DMS 273 (cell line): Measurements from ENCODE around the gene CNPY1.

ENCODE experiments used
- DNase-seq: peaks from one replicate; lab custom pipeline; 2025; ENCODE audit not compliant: unreplicated experiment; lab: John Stamatoyannopoulos, UW

The CNPY1 gene

DNA sequence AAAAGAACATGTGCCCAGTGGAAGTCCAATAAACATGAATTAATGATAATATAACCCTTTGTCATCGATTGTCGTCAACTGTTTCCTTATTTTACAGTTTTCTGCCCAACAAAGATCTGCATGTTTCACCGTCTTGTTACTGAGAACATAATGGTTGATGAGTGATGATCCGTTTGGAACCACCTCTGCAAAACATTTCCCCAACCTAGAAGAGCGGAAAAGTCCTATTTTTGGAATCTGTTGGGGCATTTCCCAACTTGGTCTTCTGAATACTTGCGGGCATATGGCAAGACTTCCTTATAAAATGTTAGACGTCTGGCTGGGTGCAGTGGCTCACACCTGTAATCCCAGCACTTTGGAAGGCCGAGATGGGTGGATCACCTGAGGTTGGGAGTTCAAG lies 32.1 kb downstream of the CNPY1 start:
- DNase-seq, result no peak

DNA sequence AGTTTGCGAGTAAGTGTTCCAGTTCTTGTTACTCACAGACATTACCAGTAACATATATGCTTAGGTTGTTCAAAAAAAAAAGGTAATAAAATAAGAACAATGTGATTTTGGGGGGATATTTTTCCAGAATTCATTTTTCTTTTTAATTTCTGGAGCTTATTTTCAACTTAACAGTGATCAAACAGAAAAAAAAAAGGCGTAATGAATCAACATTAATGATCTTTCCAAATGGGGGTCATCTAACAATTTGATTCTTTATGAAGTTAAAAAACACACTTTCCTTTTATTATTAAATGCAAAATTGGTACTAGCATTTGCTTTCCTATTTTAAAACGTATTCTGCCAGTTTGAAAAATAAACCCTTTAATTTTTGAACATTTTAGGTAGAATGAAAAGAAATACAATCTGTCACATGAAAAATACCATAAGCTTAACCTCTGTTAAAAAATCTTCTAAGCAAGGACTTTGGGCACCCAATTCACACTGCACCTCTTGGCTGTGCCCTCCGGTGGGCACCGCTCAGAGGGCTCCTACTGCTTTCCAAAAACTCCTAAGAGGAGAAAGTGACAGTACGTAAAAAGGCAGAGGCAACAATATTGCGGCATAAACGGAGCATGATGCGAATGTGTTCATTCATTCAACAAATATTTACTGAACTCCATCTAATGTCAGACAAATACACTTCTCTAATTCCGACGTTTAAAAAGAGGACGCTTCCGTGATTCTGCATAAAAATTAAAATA lies 32.6 kb downstream of the CNPY1 start:
- DNase-seq, result no peak

DNA sequence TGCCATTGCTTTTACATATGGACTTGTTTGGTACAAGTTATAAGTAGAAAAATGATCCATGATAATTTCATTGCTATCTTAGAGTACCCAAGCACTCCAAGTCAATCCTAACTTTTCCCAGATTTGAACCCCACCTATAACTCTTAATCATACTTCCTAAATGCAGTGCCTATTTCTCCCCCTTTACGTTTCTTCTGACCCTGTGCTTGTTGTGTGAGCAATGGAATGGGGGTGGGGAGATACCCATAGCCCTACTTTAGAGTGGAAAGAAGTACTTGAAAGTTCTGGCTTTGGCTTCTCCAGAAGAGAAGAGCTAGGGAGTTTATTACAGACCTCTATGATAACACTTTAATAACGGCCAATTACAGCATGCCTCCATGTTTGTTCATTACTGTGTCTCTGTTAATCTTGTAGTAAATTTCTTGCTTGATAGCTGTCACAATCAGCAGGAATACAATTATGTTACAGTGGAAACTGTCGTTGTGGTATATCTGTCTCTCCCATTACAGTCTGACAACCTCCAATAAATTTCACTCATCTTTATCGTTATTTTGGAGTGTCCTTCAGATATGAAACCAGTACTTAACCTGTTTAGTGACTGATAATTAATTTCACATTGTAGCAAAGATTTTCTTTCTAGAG lies 34.0 kb downstream of the CNPY1 start:
- DNase-seq, result no peak

DNA sequence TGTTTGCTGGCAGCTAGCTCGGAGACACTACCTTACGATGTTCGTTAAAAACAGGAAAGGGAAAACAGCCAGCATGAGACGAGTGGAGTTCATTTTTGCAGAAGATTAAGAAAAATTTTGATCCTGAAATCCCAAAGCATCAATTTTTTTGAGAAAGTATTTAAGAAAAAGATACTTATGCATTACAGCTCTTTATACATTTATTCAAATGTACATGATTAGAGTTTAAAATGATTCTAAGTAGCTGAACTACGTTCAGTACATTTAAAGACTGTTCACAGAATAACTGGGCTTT lies 34.7 kb downstream of the CNPY1 start:
- DNase-seq, result no peak

DNA sequence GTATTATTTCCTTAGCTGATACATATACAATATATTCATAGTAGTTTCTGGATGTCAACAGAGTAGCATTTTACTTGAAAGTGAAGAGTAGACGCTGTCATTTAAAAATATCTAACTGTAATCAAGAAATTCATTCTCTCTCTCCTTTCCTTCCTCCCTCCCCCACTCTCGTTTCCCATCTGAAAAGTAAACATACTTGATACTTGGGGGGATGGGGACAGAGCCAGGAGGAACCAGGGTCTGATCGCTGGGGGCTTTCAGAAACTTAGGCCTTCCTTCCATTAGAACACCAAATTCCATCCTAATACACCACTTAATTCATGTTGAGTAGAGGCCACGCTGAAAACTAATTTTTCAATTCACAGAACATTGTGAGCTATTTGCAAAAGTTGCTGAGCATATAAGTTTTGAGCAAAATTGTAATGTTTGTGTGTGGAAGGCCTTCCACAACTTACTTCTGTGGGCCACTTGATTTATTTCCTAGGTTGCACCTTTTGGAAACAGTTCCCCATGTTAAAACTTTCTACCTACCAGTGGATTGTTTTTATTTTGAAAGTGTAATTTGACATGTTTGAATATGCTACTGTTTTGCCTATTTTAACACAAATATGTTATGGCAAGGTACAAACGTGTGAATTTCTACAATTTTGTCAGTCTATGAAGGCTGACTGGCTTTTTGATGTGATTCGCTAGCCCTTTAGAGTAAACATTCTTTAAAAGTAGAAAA lies 35.2 kb downstream of the CNPY1 start:
- no peak for DNase-seq

DNA sequence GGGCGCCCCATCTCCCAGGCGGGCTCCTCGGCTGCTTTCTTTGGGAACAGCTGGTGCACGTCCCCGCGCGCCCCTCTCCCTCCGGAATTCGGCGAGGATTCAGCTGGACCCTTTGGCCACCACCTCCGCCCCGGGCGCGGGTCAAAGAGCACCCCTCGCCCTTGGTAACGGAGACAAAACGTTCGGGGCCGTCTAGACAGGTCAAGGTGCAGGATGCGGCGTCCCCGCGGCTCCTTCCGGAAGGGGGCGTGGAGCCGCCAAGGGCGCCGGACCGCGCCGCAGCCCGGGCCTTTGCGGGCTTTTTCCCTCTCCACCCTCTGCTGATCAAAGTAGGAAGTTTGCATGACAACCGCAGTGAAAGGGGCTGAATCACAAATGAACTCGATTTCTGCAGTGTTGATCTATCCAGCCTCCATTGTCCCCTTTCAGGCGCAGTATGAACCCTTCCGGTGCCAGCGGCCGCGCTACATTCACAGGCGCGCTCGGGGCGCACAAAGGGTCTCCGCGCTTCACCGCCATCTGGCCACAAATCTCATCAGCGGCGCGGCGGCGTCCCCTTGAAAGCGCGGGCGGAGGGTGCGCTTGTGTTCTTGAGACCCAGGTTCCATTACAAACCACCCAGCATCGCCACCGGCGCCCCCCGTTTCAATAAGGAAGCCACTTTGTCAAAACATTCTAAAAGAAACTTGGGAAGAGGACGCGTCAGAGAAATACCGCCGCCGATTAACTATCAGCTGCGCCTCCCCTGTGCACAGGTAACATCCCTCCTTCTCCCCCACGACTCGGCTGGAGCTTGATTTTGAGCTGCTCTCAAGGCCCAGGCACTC lies 36.4 kb downstream of the CNPY1 start:
- no peak for DNase-seq

DNA sequence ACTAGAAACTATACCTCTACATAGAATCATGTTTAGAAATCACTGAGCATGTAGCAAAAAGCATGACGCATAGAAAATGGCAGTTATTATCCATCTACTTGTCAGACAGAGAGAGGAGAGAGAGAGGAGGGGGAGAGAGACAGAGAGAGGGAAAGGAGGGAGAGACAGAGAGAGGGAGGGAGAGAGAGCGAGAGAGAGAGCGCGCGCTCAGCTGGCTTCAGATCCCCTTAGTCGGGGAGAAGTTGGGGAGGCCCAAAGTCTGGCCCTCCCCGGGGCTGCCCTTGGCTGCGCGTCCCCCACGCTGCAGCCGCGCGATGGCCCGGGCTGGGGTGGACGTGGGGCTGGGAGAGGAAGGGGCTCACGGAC lies 37.0 kb downstream of the CNPY1 start:
- no peak for DNase-seq

DNA sequence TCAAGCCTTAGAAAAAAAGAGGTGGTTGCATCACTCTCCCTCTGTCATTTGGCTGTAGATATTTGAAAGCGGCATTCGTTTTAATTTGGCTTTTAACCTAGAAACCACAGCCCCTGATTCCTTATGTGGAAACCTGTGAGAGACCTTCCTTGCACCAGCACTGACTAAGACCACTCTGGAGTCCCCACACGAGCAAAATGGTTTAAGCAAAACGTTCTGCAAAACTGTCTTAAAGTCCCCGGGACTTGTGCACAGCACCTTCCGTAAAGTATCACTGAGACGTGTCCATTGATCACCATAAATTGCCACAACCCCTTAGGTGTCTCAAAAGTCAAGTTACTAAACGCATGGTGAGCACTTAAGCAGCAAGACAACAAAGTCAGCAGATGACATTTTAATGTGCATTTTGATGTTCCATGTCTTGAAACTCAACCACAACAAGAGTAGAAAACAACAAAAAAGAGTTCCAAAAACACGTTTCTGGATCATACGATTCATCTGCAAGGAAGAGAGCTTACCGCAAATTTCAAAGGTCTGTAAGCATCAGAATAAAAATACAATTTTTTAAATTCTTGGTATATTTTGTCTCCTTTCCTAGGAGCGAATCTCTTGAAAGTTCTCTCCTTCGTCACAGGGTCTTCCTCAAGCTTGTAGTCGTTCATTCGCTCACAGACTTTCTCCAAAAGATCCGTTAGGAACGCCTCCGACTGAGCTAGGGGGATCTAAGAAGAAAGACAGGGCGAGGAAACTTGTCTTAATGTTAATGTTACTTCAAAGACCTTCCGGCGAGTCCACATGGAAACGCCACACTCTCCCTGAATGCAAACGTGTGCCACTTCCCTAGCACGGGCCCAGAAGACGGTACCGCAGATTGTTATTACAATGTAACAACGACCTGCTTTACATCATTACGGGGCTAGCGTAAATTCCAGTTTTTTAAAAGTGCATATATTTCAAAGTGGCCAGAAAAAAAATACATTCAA lies 37.7 kb downstream of the CNPY1 start:
- no peak for DNase-seq

DNA sequence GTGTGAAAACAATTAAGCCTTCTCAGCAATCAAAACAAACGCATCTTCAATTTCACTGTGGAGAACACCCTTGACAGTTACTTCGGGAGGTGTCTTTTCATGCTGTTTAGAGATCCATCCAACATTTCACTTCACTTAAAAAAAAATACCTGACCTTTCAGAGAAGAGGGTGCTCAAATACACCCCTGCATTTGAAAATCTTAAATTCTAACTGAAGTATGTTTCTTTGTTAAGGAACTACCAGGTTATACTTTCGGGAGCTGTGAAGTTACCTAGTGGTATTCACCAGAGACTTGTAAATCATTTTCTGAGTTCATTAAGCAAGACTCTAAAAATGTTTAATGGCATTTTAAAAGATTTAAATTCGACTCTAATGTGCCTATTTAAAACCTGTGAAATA lies 38.8 kb downstream of the CNPY1 start:
- DNase-seq, result no peak

DNA sequence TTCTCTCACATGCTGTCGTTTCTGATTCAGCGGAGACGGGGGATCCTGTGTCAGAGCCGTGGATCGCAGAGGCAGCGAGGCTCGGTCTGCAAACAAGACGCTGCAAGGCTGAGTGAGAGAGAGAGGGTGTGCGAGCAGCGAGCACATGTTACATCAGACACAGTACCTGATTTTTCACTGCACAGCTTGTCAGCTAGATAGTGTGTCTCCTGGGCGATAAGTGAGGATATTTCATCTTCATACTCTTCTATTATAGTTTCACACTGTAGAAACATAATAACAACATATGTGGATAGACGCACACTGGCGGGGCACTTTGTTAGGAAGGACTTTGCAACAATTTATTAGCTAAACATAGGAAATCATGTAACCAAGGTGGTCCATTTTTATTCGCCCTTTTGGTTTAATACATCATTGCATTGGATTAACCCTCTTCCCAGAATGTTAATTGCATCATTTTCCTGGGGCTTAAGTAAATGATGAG lies 39.5 kb downstream of the CNPY1 start:
- DNase-seq, result no peak

DNA sequence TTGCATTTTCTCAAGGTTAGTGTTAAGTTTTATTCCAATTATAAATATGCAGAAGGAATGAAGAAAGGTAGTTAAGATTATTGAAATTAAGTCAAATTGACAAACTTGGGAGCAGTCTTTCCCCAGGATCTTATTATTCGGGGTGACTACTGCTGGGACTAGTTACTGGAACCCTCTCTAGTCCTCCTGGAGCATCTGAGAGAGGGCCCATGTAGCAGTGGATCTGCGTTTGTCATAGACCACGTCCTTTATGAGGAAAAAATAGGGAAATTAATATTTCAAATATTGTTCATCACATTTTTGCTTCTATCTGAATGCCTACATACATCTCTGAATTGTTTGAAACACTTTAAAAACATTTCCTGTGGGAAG lies 41.0 kb downstream of the CNPY1 start:
- DNase-seq, result no peak

DNA sequence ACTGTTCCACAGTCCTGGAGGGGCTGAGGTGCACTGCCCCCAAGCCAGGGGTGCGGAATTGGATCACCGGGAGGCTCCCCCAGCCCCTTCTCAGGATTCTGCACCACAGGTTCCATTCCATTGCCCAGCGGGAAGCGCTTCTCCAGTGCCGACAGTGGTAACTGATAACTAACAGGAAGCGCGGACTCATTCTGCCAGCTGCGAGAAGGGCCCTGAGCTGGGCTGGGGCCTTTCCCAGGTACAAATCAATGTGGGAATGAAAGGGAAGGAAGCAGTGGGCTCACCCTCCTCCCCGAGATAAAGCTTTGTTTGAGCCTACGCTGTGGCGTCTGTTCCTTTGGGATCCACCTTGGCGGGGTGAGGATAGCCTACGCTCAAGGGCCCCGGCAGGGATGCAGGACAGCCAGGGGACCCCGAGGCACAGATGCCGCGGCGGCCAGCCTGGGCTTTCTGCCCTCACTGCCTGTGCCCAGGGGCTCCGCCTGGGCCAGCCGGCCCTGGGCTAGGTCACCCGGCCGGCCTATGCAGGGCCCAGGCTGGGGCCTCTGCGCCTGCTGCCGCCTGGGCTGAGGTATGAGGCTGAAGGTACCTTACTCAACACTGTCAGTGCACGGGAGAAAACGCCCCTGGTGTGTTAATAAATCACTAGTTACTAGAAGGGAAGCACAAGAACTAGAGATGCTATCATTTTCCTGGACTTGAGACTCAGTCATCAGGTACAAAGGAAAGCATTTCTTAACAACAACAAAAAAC lies 49.0 kb downstream of the CNPY1 start:
- DNase-seq, result no peak

DNA sequence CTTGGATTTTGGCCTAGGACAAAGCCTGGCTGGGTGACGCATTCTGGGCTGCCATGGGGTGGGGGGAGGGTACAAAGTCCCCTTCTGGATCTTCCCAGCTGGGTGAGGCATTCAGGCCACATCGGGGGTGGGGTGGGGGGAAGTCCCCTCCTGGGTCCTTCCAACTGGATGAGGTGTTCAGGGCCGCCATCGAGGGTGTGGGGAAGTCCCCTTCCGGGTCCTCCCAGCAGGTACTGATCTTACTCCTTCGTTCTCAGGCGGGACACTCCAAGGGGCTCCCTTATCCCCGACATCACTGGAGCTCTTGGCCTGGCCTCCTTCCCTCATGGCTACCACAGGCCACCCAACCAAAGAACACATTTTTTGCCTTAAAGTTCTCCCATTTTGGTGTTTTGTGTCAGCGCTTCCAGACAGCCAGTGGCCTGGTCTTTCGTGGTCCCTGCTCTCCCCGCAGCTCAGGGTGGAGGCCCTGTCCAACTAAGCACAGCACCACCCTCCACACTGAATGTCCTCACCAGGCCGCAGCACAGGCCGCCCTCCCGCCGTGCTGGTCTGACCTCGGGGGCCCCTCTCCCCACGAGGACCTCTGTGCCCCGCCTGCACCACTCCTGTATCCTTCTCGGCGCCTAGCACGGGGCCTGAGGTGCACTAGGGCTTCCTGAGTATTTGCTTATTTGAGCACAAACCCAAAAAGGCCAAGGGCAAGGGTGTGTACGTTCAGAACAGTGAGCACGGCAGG lies 49.9 kb downstream of the CNPY1 start:
- no peak for DNase-seq

DNA sequence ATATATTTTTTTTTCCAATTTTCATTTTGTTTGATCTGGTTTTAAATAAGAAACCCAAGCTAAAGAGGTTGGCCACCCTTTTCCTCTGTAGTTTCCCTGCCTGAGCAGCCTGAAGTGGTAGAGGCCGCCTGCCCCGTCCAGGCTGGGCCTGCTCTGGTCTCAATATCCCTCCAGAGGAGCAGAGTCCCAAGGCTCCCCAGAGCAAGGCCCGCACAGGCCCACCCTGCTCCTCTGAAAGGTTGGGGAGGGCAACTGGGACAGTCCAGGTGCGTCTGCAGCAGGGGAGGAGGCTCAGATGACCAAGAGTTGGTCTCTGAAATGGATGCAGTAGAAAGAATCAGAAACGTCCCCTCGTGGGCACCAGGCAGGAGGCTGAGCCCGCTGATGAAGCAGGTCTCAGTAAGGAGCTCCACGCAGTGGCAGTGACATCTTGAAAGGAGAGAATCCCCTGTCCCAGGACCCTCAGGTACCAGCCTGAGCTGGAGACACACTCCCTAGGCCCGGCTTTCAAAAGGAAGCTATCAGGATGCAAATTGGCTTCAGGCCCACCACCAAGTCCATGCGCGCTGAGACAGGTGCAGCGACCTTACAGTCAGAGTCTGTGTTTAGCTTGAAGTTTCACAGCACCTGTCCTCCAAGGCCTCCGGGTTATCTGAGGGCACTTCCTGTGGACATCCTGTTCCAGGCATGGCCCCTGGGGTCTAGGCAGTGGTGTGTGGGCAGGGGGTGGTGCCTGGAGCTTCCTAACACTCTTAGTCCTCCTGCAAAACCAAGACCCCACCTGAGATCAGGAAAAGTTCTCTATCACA lies 50.7 kb downstream of the CNPY1 start:
- no peak for DNase-seq

DNA sequence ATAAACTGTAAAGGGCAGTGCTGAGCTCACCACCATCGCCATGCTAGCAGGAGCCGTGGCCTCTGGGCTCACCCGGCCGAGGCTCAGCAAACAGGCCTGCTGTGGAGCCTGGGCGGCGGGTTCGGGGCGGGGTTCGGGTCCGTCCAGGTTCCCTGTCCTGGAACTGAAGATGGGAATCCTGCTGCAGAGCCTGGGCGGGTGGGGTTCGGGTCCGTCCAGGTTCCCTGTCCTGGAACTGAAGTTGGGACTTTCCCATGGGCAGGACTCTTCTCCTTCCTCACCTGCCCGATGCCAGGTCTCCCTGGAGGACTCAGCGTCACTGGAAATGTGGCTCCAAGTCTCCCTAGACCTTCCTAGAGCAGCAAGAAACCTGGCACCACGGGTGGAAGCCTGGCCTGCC lies 51.8 kb downstream of the CNPY1 start:
- no peak for DNase-seq

DNA sequence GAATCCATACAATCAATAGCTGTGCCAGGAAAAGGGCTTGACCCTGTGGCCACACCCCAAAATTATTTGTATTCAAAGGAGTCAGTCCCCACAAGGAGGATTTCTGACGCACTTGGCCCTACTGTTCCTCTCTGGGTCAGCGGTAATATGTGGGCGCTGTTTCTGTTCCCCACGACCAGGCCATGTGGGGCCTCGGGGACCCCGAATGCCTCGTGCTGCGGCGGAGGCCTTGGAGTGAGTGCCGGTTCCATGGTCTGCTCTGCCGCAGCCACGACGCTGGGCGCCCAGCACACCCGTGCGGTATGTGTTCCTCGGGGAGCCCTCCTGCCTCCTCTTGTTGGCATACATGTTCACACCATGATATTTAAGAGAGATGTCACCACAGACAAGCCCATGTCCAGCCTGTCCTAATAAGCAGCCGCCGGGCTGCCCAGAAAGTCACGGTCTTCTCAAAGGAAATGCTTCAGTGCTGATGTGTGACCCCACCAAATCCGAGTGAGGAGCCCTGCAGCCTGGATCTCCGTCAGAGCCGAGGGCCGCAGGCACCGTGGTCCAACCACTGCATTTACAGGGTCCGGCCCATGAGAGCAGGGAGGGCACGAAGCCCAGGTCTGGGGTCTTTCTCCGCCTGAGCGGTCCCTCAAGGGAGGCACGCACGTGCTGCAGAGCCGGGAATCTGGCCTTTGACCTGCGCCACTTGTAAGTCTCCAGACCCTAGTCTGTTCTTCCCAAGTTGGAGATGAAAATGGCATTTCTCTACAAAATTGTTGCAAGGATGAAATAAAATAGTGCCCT lies 52.4 kb downstream of the CNPY1 start:
- no peak for DNase-seq

DNA sequence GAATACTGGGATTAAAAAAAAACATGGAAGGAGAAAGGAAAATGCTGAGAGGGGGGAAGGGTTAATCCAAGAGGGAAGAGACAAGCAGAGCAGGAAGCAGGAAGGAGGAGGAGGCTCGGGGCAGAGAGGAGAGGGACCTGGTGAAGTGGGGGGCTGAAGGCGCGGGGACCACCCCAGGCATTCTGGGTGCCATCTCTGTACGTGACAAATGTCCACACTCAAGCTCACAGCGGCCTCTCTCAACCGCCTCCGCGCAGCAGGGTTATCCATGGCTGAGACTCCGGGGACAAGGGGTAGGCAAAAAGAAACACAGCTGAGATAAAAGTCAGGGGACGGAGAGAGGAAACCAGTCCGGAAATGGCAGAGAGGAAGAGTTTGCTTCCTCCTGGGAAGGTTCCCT lies 54.5 kb downstream of the CNPY1 start:
- no peak for DNase-seq
